GM12873 (cell line): ENCODE results near the gene CYB5R2.

Experiments
- TF ChIP-seq, protein P1 (sequence below): IDR thresholded peaks from 2 replicates; pipeline ENCODE4 v1.5.1; 2012; ENCODE audit warnings: low read depth, mild to moderate bottlenecking, moderate library complexity, low read length, control low read depth; ENCODE audit not compliant: insufficient read depth; ENCODE audit errors: missing control alignments

Gene CYB5R2

DNA sequence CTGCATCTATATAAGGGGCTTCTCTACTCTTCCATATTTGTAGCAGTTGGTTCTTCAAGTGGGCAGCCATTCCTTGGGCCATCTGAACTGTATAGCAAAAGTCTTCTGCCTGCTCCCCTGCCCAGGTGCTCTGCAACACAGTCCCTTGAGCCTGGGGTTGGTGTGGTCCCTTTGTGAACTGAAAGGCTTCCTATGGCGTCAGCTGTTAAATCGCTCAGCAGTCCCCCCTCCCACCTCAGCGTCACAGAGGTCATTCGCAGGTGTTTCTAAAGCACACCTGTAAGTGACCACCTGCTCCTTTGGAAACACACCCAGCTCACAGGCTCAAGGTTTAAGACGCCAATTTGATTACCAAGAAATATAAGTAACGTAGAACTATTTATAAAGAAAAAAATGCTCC is 37.0 kb downstream of the CYB5R2 start:
- TF ChIP-seq, protein P1, sequence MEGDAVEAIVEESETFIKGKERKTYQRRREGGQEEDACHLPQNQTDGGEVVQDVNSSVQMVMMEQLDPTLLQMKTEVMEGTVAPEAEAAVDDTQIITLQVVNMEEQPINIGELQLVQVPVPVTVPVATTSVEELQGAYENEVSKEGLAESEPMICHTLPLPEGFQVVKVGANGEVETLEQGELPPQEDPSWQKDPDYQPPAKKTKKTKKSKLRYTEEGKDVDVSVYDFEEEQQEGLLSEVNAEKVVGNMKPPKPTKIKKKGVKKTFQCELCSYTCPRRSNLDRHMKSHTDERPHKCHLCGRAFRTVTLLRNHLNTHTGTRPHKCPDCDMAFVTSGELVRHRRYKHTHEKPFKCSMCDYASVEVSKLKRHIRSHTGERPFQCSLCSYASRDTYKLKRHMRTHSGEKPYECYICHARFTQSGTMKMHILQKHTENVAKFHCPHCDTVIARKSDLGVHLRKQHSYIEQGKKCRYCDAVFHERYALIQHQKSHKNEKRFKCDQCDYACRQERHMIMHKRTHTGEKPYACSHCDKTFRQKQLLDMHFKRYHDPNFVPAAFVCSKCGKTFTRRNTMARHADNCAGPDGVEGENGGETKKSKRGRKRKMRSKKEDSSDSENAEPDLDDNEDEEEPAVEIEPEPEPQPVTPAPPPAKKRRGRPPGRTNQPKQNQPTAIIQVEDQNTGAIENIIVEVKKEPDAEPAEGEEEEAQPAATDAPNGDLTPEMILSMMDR = no peak

DNA sequence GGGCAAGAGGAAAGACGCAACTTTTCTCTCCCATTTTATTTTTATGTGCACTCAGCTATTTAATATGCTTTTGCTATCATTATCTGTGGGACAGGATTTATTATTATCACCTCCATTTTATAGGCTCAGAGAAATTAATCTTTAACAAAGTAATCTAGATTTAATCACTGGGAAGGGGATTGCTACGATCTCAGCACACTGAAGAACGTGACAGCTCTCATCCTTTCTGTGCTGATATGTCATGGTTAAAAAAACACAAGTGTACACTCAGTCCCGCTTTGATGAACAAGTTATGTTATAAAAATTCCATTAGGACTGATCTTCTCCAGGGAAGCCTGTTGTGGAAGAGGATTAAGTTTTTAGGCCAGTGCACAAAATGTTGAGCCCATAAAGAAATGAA is 37.6 kb downstream of the CYB5R2 start:
- TF ChIP-seq, protein P1 = no peak

DNA sequence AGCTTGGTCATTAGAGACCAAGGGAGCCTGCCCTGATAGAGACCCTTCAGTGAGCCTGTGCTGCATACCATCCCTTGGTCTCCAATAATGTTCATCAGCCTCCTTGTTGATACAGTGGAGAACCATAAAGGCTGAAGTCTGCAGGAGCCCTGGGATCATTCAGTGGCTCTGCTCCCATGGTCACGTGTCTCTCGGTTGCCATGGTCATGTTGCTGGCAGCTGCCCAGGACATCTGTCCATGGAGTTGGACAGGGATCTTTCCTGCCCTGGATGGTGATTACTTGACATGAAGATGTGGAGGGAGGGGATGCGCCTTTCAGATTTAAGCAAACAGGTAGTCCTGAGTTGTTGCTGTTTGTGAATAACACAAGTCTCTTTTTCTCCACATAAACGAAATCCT is 38.2 kb downstream of the CYB5R2 start:
- TF ChIP-seq, protein P1 = no peak

DNA sequence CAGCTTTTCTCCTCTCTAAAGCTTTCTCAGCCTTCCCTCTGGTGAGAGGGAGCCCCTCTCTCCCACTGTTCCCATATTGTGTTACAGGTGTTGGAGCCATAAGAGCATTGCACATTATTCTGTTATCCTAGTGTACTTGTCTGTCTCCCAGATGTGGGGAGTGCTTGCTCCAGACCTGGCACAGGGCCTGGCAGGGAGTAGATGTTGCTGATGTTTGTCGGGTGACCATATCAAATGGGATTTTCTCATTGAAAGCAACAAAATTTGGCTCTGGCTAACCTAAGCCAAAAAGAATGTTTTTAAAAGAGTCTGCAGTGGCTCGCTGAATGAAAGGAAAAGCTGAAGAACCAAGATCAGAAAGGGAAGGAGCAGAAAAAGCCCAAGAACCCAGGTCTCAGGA is 41.1 kb downstream of the CYB5R2 start:
- TF ChIP-seq, protein P1 = no peak

DNA sequence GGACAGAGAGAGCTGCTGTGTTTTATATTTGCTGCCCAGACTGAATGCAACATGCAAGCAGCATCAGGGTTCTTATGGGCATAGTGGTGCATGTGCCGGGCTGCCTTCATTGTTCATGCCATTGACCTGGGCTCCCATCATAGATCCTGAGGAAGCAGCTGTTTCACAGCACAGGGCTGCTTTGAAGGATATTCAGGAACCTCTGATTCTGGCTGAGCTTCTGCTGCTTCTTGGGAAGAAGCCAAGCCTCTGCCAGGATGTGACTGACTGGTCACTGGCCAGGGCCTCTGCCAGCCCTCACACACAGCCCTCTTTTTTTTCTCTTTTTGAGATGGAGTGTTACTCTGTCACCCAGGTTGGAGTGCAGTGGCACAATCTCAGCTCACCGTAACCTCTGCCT is 43.3 kb downstream of the CYB5R2 start:
- TF ChIP-seq, protein P1 = no peak

DNA sequence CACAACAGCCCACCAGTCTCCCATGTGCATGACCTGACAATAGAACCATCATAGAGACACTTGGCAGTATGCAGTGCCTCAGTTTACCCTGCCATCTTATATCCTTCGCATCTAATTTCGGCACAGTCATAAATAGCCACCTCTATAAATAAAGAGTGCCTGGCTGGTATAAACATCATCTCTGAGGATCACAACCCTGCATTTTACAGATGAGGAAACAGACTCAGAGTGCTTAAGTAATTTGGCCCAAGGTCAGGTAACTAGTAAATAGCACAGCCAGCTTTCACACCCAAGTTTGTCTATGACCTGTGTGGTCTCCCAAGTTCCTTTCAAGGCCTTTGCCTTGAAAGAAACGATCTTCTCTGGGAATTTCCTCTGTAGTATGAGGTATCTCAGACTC is 44.6 kb downstream of the CYB5R2 start:
- TF ChIP-seq, protein P1 = no peak

DNA sequence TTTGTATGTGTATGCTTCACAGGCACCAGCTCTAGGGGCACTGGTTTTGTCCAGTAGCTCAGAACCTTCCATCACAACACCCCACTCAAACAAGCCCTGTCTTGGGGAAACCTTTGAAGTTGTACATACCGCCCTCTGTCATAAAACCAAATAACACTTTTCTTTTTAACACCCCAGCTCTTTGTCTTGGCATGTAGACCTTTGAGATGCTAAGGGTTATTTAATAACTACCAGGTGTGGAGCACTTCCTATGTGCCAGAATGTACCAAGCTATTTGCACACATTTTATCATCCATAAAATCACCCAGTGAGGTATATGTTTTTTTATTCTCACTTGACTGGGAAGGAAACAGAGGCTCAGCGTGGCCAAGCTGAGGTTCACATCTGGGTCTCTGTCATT is 50.6 kb downstream of the CYB5R2 start:
- TF ChIP-seq, protein P1 = no peak

DNA sequence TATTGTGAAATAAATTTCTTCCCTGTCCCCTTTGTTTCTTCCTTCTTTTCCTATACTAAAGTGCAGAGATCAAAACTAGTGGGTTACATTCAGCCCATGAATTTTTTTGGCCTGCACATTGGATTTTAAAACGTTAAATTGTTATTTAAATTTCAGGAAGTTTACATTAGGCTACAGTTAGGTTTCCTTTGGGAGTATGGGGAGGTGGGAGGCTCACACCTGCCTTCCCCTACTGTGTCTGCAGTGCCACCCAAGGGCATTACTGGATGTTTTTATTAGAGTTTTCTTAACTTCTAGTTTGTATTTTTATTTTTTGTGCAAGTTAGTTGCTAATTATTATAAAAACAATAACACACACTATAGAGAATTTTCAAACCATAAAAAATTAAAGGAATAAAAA is 51.7 kb downstream of the CYB5R2 start:
- TF ChIP-seq, protein P1 = no peak
